Neural cell (in vitro differentiated cells): ENCODE data around the gene ENO3. TPM values are rescaled to one million over a fixed set of nuclear protein-coding genes. Genes with fewer than 3 reads are reported as not detected.

ENCODE experiments used
- H2AFZ ChIP-seq: fragments of 200-600, 300-800 bp; sonication (generic), shearing (Covaris generic); 2 replicates; pipeline ENCODE4 v1.6.0; 2014; ENCODE audit warnings: low read depth, mild to moderate bottlenecking, antibody characterized with exemption, low read length, moderate library complexity
- H3F3A ChIP-seq: fragments of 200-600 bp; shearing (Covaris generic); 2 replicates; pipeline ENCODE4 v1.6.1; 2016; ENCODE audit warnings: mild to moderate bottlenecking, moderate library complexity, mixed read lengths, antibody characterized with exemption, low read length; ENCODE audit not compliant: insufficient read depth, poor library complexity, severe bottlenecking
- H3K27ac ChIP-seq: fragments of 200-600, 300-800 bp; sonication (generic), shearing (Covaris generic); 2 replicates; pipeline ENCODE4 v1.5.1; 2014; ENCODE audit warnings: mild to moderate bottlenecking, low read length, moderate library complexity
- H3K27me3 ChIP-seq: fragments of 300-800, 200-600 bp; sonication (generic), shearing (Covaris generic); 2 replicates; pipeline ENCODE4 v1.6.0; 2014; ENCODE audit warnings: mild to moderate bottlenecking, low read depth, low read length, moderate library complexity; ENCODE audit not compliant: insufficient read depth
- H3K36me3 ChIP-seq: fragments of 300-800, 200-600 bp; sonication (generic), shearing (Covaris generic); 2 replicates; pipeline ENCODE4 v1.5.1; 2014; ENCODE audit warnings: mild to moderate bottlenecking, antibody characterized with exemption, low read length, moderate library complexity; ENCODE audit not compliant: insufficient read depth
- H3K4me2 ChIP-seq: fragments of 300-800, 200-600 bp; sonication (generic), shearing (Covaris generic); 2 replicates; pipeline ENCODE4 v1.6.0; 2014; ENCODE audit warnings: mild to moderate bottlenecking, low read length
- H3K4me3 ChIP-seq: fragments of 300-800, 200-600 bp; sonication (generic), shearing (Covaris generic); 2 replicates; pipeline ENCODE4 v1.5.1; 2014; ENCODE audit warnings: mild to moderate bottlenecking, low read length, moderate library complexity
- H3K79me2 ChIP-seq: fragments of 200-600 bp; shearing (Covaris generic); replicated peaks from 2 replicates; pipeline ENCODE4 v1.6.0; 2014; ENCODE audit warnings: mild to moderate bottlenecking, low read length, moderate library complexity; ENCODE audit not compliant: insufficient read depth
- H3K9ac ChIP-seq: fragments of 300-800, 200-600 bp; sonication (generic), shearing (Covaris generic); 2 replicates; pipeline ENCODE4 v1.6.1; 2016; ENCODE audit warnings: mild to moderate bottlenecking, low read length, mixed read lengths
- H3K9me2 ChIP-seq: fragments of 200-600 bp; shearing (Covaris generic); 2 replicates; pipeline ENCODE4 v1.6.1; 2016; ENCODE audit warnings: mild to moderate bottlenecking, low read length, mixed read lengths; ENCODE audit not compliant: insufficient read depth
- H3K9me3 ChIP-seq: fragments of 200-600, 300-800 bp; sonication (generic), shearing (Covaris generic); 2 replicates; pipeline ENCODE4 v1.6.1; 2016; ENCODE audit warnings: mild to moderate bottlenecking, mixed run types, low read length, moderate library complexity, mixed read lengths
- H4K20me1 ChIP-seq: fragments of 200-600 bp; shearing (Covaris generic); 2 replicates; pipeline ENCODE4 v1.6.1; 2016; ENCODE audit warnings: mild to moderate bottlenecking, mixed run types; ENCODE audit not compliant: insufficient read depth
- CTCF ChIP-seq: fragments of 450-650 bp; IDR thresholded peaks from 2 replicates; pipeline ENCODE4 v1.5.1; 2014; ENCODE audit warnings: antibody characterized with exemption, mild to moderate bottlenecking, moderate library complexity; ENCODE audit not compliant: poor library complexity, severe bottlenecking
- EP300 ChIP-seq: fragments of 450-650 bp; conservative IDR thresholded peaks from 2 replicates; pipeline ENCODE4 v1.6.1; 2014; ENCODE audit warnings: antibody characterized with exemption, mild to moderate bottlenecking, moderate library complexity; ENCODE audit not compliant: poor library complexity, severe bottlenecking
- EZH2 ChIP-seq: fragments of 200-600, 300-800 bp; shearing (Covaris generic), sonication (generic); IDR thresholded peaks from 2 replicates; pipeline ENCODE4 v1.6.1; 2014; ENCODE audit warnings: antibody characterized with exemption, low read length, borderline replicate concordance, mild to moderate bottlenecking; ENCODE audit not compliant: insufficient read depth, poor library complexity, severe bottlenecking
- MXI1 ChIP-seq: fragments of 450-650 bp; conservative IDR thresholded peaks from 2 replicates; pipeline ENCODE4 v1.6.1; 2014; ENCODE audit warnings: antibody characterized with exemption, mild to moderate bottlenecking; ENCODE audit not compliant: poor library complexity, severe bottlenecking
- POLR2AphosphoS5 ChIP-seq: IDR thresholded peaks from 2 replicates; pipeline ENCODE4 v1.6.1; 2012
- RAD21 ChIP-seq: fragments of 450-650 bp; conservative IDR thresholded peaks from 2 replicates; pipeline ENCODE4 v1.6.1; 2014; ENCODE audit warnings: antibody characterized with exemption, mild to moderate bottlenecking, moderate library complexity
- REST ChIP-seq: IDR thresholded peaks from 2 replicates; pipeline ENCODE4 v1.6.1; 2012; ENCODE audit warnings: borderline replicate concordance
- SMC3 ChIP-seq: fragments of 450-650 bp; conservative IDR thresholded peaks from 2 replicates; pipeline ENCODE4 v1.6.1; 2014; ENCODE audit warnings: antibody characterized with exemption, mild to moderate bottlenecking, moderate library complexity; ENCODE audit not compliant: poor library complexity
- TAF1 ChIP-seq: IDR thresholded peaks from 2 replicates; pipeline ENCODE4 v1.6.1; 2012; ENCODE audit warnings: low read depth
- polyA plus RNA-seq: library from polyadenylated mRNA; depleted of rRNA; stranded (reverse); fragments of >200 nt; gene quantifications from 2 replicates; pipeline ENCODE4 v1.2.3, GENCODE V29; 2014

ENO3 gene
- polyA plus RNA-seq, 1 donor from 2014 or later, result 2.3 TPM

GRCh38 chr17:4908301-4908700 lies 42.6 kb upstream of the ENO3 start:
- TF ChIP-seq POLR2AphosphoS5 (no peak), MXI1 (no peak), EZH2 (no peak), REST (no peak), TAF1 (no peak), EP300 (no peak), CTCF (no peak), SMC3 (no peak), RAD21 (no peak)
- H3K4me2 ChIP-seq, result no peak overlapping the region
- H3K4me3 ChIP-seq, result no peak overlapping the region
- H3K36me3 ChIP-seq, result no peaks in the 10 kb centered on the region
- H2AFZ ChIP-seq, result no peak overlapping the region
- H3K9ac ChIP-seq, result no peak overlapping the region
- H3K9me3 ChIP-seq, result no peaks in the 10 kb centered on the region
- H3K27me3 ChIP-seq, result no peaks in the 10 kb centered on the region
- no peak overlapping the region for H3K27ac ChIP-seq
- no peaks in the 10 kb centered on the region for H3F3A ChIP-seq
- H3K9me2 ChIP-seq, result no peaks in the 10 kb centered on the region
- H4K20me1 ChIP-seq, result no peaks in the 10 kb centered on the region
- no peaks in the 10 kb centered on the region for H3K79me2 ChIP-seq

GRCh38 chr17:4908711-4909496 lies 42.0 kb upstream of the ENO3 start:
- H3K9ac ChIP-seq, result no peak overlapping the region
- H3K27me3 ChIP-seq, result no peaks in the 10 kb centered on the region
- H3F3A ChIP-seq, result no peaks in the 10 kb centered on the region
- H3K27ac ChIP-seq, result no peak overlapping the region
- no peak overlapping the region for H3K4me2 ChIP-seq
- H3K9me3 ChIP-seq, result no peaks in the 10 kb centered on the region
- H3K36me3 ChIP-seq, result no peaks in the 10 kb centered on the region
- H3K79me2 ChIP-seq, result no peaks in the 10 kb centered on the region
- no peaks in the 10 kb centered on the region for H4K20me1 ChIP-seq
- peak; percentile 74 for TF ChIP-seq CTCF
- no peak for TF ChIP-seq EZH2
- no peak for TF ChIP-seq TAF1
- peak; percentile 69 for TF ChIP-seq SMC3
- TF ChIP-seq RAD21, result peak; percentile 66
- no peak overlapping the region for H2AFZ ChIP-seq
- H3K9me2 ChIP-seq, result no peaks in the 10 kb centered on the region
- H3K4me3 ChIP-seq, result no peak overlapping the region
